Measurements from ENCODE around the gene SPINT3.

DNA sequence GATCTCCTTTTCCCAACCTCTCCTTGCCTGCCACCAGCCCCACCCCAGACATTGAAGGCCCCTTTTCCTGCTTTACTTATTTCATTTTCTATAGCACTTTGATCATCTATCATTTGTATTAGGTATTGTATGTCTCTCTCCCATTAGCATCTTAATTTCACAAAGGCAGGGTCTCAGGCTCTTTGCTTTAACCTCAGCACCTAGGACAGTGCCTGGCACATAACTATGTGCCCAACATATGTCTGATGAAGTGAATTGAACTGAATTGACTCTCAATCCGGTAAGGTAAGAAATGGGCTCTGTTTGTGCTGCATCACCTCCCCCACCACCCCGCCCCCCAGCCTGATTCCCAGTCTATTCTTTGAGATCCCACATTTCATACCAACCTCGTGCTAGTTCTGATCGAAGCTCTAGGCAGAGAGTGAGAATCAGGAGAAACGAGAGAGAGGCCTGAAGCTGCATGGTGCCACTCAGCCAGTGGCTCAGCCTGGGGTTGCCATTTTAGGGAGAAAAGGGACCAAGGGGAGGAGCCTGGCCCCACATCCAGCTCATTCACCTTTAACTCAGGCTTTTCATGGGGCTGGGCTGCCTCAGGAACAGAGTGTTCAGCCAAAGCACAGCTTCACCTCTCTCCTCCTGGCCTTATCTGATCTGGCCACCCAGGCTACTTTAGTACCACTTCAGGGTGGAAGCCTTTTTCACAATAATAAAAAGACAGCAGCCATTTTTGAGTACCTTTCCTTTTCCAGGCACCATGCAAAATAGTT, at the start of gene SPINT3:
- no peak for TF ChIP-seq EZH2phosphoT487 (IDR thresholded peaks at IDR 0.05; ENCODE audit: insufficient read depth, low read depth)
- no peak for TF ChIP-seq EZH2 (IDR thresholded peaks at IDR 0.05; ENCODE audit: insufficient read depth, poor library complexity, severe bottlenecking)

All from GM23248 (cell line).